ENCODE data around the gene IRAK2. TPM values are rescaled to one million over a fixed set of nuclear protein-coding genes. Genes with fewer than 3 reads are reported as not detected.
A peak's percentile ranks its signal among the peaks of the same experiment; 100 is the strongest.

IRAK2 gene
- total and polyA plus RNA-seq, 2 of the 8 experiments (the other 6 are each of a cell fraction or from before 2014, with no cell fraction given): 1.5 TPM

GRCh38 chr3:10248984-10249748 is 84.4 kb downstream of the IRAK2 start (continued):
- no peak for TF ChIP-seq RFX5 (IDR thresholded peaks at IDR 0.05; ENCODE audit: borderline replicate concordance, low read depth, low read length)
- TF ChIP-seq HDAC6 (IDR thresholded peaks at IDR 0.05; ENCODE audit: low read depth, low read length): no peak
- TF ChIP-seq TAF7 (optimal IDR thresholded peaks at IDR 0.05; ENCODE audit: borderline replicate concordance, low read depth, low read length): no peak
- TF ChIP-seq CREB1 (IDR thresholded peaks at IDR 0.05): no peak
- TF ChIP-seq TBP (IDR thresholded peaks at IDR 0.05; ENCODE audit: low read depth, low read length): 0 out of 2 replicates have a peak, but pooled peaks have one; percentile 52
- TF ChIP-seq FOSL1 (IDR thresholded peaks at IDR 0.05; ENCODE audit: insufficient read depth, low read depth, low read length): no peak
- no peak for TF ChIP-seq EGR1 (IDR thresholded peaks at IDR 0.05; ENCODE audit: borderline replicate concordance, low read depth, low read length)
- no peak for TF ChIP-seq SRF (IDR thresholded peaks at IDR 0.05; ENCODE audit: low read depth, low read length)
- TF ChIP-seq EZH2 (IDR thresholded peaks at IDR 0.05; ENCODE audit: low read depth, low read length, severe bottlenecking): no peak
- TF ChIP-seq GABPA (IDR thresholded peaks at IDR 0.05; ENCODE audit: borderline replicate concordance, insufficient read depth, low read length): no peak
- peak; percentile 5; the same call in 1 of the 2 replicates for TF ChIP-seq PHF8 (conservative IDR thresholded peaks at IDR 0.05; ENCODE audit: low read depth, low read length)
- TF ChIP-seq, protein P1, sequence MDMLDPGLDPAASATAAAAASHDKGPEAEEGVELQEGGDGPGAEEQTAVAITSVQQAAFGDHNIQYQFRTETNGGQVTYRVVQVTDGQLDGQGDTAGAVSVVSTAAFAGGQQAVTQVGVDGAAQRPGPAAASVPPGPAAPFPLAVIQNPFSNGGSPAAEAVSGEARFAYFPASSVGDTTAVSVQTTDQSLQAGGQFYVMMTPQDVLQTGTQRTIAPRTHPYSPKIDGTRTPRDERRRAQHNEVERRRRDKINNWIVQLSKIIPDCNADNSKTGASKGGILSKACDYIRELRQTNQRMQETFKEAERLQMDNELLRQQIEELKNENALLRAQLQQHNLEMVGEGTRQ (IDR thresholded peaks at IDR 0.05; ENCODE audit: low read length): no peak
- TF ChIP-seq EP300 (IDR thresholded peaks at IDR 0.05; ENCODE audit: borderline replicate concordance in 1 of 2, low read depth in 2 of 2, low read length in 2 of 2): no peak
- no peak for TF ChIP-seq BRCA1 (IDR thresholded peaks at IDR 0.05; ENCODE audit: low read depth, low read length)
- TF ChIP-seq RXRA (IDR thresholded peaks at IDR 0.05; ENCODE audit: insufficient read depth, low read depth, low read length): no peak
- TF ChIP-seq, protein P2, sequence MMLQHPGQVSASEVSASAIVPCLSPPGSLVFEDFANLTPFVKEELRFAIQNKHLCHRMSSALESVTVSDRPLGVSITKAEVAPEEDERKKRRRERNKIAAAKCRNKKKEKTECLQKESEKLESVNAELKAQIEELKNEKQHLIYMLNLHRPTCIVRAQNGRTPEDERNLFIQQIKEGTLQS (IDR thresholded peaks at IDR 0.05; ENCODE audit: insufficient read depth, low read depth, low read length): no peak
- TF ChIP-seq, protein P3, sequence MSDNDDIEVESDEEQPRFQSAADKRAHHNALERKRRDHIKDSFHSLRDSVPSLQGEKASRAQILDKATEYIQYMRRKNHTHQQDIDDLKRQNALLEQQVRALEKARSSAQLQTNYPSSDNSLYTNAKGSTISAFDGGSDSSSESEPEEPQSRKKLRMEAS (IDR thresholded peaks at IDR 0.05): peak; percentile 26; the same call in 1 of the 2 replicates
- no peak for TF ChIP-seq SP2 (IDR thresholded peaks at IDR 0.05; ENCODE audit: low read length)
- TF ChIP-seq POLR2A (IDR thresholded peaks at IDR 0.05; ENCODE audit: control extremely low read depth in 1 of 2, low read depth in 2 of 2, low read length in 2 of 2): peak in 1 of 2 experiments; percentile 66; a peak in 1 of 3 replicates
- TF ChIP-seq SUZ12 (IDR thresholded peaks at IDR 0.05; ENCODE audit: low read length): no peak

All from H1 (cell line).